Suppressor macrophage treated with lipopolysaccharide for 1 hour (primary cell): ENCODE measurements around the gene PGLYRP3.
A peak's percentile ranks its signal among the peaks of the same experiment; 100 is the strongest.
"Not testable (repeated sequence)": the region's sequence is repeated elsewhere in the genome, so short reads cannot be mapped to it uniquely, and the experiment has no call there.

Experiments used
- DNase-seq, 3 donors: peaks; one replicate each; pipeline ENCODE4 v3.0.0-alpha.2; 2020 to 2022

PGLYRP3 gene

DNA sequence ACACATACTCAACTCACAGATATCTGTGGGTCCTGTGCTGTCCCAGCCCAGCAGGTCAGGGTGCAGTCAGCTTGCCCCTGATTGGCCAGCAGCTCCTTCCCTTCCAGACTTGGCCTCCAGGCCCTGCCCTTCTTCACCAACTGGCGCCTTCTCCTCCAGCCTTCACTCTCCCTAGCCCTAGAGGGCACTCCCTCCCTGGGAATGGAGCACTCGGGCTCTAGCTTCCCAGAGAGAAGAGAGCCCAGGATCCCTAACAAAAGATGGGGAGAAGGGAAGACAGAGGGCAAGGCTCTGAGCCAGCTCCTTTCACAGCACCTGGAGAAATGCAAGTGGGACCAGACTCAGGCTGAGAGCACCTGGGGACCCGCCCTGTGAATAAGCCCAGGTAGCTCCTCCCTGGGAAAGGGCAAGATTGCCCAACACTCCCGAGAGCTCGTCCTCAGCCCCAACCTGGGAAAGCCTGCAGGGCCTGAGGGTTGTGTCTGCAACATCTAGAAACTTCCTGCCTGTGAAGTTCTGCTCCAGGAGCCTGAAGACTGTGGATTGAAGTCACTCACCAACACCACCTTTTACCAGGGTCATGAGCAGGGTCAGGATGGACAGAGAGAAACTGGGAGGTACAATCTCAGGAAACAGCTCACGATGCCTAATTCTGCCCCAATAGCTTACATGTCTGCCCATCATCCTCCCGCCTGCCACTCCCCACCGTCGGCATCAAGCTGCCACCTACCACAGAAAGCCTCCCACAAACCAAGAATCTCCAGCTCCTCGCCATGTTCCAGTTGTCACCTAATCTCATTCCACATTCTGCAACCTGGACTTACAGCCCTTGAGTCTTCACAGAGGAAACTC lies 36.0 kb upstream of the PGLYRP3 start, which contains the start of gene PGLYRP4:
TSS of gene PGLYRP4 (minus strand) at position 331 of the 852 bp plus-strand sequence. CDS start 909 bp downstream, outside the sequence.
- no peak for DNase-seq

DNA sequence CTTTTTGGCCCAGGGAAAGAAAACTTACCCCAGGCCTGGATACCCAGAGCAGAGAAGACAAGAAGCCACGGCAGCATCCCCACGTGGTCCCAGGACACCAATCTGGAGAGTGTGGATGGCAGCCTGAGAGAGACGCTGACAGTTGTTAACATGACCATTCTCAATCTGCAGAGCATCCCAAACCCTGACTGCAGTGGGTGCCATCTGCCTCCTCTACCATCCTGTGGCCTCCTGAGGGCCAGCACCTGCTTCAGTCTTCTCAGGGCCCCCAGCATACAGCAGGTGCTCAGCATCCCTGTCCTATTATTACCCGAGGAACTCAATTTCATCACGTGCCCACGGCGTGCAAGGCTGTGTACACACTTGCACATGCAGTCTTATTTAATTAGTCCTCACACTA lies 35.1 kb upstream of the PGLYRP3 start:
- DNase-seq = no peak

DNA sequence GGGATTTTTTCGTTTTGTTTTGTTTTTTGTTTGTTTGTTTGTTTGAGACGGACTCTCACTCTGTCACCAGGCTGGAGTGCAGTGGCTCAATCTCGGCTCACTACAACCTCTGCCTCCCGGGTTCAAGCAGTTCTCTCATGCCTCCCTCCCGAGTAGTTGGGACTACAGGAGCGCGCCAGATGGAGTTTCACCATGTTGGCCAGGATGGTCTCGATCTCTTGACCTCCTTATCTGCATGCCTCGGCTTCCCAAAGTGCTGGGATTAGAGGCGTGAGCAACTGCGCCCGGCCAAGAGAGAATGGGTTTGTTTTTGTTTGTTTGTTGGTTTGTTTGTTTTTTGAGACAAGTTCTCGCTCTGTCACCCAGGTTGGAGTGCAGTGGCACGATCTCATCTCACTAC lies 34.3 kb upstream of the PGLYRP3 start:
- DNase-seq = not testable (repeated sequence)

DNA sequence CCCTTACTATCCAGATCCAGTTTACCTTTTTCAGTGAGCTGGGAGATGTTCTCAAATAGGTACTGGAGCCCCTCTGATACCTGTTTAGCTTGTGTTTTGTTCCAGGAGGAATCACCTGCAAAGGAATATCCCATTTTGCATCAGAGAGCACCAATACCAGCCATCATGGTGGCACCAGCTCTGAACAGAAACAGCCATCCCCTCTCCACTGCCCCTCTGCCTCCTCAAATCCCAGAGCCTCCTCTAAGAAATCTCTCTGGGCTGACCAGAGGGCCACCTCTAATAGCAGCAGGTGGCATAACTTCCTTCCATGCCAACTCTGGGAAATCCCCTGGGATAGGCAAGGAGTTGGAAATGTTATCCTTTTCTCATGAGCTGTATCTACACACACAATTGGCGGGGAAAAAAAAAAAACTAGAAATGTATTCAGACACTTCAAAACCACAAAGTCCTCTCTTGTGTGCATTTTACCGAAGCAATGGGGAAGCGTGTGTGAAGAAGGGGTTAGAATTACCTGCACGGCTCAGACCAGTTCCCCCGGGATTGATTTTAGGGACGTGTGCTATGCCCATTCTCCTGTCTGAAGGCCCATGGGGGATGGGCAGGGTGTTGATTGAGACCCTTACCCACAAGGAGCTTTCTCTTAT lies 33.4 kb upstream of the PGLYRP3 start:
- DNase-seq = no peak

- DNase-seq = no peak
Measured at GRCh38 chr1:153345187-153346076, 32.7 kb upstream of the PGLYRP3 start.

- DNase-seq = peak; percentile 48 to 58 (median 54)
Measured at GRCh38 chr1:153344718-153345025, 31.9 kb upstream of the PGLYRP3 start.

GRCh38 chr1:153343811-153344717 lies 31.3 kb upstream of the PGLYRP3 start:
- no peak for DNase-seq

GRCh38 chr1:153343040-153343681 lies 30.4 kb upstream of the PGLYRP3 start:
- DNase-seq = peak in 1 of 3 donors; percentile 16

DNA sequence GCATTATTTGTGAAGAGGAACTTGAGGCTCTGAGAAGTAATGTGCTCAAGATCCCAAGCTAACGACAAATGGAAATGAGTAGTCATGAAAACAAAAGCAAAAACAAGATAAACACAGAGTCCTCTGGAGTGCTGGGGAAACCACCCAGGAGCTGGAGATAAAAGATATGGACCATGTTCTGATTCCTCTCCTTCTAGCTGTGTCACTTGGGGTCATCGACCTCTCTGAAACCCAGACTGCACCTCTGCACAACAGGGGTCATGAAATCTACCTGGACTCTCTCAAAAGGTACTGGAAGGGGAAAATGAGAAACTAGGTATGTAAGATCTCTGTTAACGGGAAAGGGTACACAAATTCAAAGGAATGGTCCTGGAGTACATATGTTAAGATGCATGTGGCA lies 29.4 kb upstream of the PGLYRP3 start:
- peak in 1 of 3 donors; percentile 17 for DNase-seq

DNA sequence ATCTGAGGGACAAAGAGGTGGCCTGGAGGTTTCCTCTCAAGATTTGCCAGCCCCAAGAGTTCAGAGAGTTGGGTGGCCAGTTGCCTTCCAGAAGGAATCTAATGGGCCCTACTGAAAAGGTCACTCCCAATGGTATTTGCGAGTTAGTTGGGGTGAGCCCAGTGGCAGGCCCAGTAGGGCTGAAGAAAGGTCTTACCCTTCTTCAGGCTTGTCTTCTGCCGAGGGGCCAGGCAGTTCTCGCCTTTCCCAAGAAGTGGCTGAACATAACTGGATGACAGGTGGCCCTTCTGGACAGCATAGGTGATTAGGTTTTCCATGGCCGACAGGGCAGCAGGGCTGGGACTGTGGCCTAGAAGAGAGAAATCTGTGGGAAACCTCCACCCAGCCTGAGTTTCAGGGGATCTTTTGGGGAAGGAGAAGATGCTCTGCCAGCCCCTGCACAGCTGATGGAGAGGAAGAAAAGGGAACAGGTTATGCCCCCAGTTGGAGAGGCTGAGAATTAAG lies 28.7 kb upstream of the PGLYRP3 start:
- DNase-seq = no peak

- no peak for DNase-seq
Measured at GRCh38 chr1:153340356-153340755, 27.6 kb upstream of the PGLYRP3 start.

DNA sequence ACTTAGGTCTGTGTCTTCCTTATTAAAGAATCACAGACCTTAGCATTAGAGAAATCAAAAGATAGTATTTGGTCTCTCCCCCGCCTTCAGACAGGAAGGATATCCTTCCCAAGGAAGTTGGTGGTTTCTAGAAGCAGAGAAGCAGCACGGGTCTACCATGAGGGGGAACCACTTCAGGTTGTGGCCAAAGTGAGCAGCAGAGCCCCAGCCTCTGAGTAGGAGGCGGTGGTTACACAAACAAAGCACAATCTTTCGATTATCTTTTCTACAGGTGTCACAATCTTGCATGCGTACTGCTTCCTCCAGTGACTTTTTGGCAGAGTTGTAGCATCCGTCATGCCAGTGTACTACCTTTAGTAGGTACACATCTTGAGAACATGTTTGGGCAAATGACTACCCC lies 27.1 kb upstream of the PGLYRP3 start:
- DNase-seq = peak in 1 of 3 donors; percentile 18

- peak in 1 of 3 donors; percentile 15 for DNase-seq
Measured at GRCh38 chr1:153337980-153338853, 25.5 kb upstream of the PGLYRP3 start.

DNA sequence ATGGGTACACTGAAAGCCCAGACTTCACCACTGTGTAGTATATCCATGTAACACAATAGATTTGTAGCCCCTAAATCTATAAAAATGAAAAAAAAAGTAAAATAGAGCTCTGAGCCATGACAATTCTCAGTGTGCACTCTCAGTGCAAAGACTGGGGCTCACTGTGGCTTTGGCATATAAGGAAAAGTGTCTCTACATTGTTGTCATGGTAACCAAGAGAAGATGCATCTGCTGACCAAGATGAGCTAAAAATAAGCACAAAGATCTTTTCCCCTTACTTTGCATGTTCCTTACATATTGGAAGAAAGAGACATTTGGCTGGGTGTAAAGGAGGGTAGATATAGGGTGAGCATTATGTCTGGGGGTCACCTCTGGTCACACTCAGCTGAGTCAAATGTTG lies 23.9 kb upstream of the PGLYRP3 start:
- peak in 1 of 3 donors; percentile 13 for DNase-seq

GRCh38 chr1:153333902-153334301 lies 21.1 kb upstream of the PGLYRP3 start:
- DNase-seq = no peak

DNA sequence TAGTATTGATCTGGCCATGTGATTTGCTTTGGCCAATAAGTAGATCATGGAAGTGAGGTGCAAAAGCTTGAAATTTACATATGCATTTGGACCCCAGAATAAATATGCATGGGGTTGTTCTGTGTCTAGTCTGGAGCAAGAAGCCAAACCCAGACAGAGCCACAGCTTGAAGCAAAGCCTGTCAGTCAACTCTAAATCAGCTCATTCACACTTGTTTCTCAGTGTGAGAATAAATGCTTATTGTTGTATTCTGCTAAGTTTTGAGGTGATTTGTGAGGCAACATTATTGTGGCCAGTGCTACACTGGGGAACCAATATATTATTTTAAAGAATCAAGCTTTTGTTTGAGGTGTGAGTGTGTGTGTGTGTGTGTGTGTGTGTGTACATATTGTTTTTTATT lies 12.2 kb upstream of the PGLYRP3 start:
- DNase-seq = no peak

- no peak for DNase-seq
Measured at GRCh38 chr1:153322568-153322967, 9.8 kb upstream of the PGLYRP3 start.

DNA sequence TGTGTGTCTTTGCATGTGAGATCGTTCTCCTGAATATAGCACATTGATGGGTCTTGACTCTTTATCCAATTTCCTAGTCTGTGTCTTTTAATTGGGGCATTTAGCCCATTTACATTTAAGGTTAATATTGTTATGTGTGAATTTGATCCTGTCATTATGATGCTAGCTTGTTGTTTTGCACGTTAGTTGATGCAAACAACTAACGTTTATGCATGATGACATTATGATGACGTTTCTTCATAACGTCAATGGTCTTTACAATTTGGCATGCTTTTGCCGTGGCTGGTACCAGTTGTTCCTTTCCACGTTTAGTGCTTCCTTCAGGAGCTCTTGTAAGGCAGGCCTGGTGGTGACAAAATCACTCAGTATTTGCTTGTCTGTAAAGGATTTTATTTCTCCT lies 5.4 kb upstream of the PGLYRP3 start:
- DNase-seq = not testable (repeated sequence)

DNA sequence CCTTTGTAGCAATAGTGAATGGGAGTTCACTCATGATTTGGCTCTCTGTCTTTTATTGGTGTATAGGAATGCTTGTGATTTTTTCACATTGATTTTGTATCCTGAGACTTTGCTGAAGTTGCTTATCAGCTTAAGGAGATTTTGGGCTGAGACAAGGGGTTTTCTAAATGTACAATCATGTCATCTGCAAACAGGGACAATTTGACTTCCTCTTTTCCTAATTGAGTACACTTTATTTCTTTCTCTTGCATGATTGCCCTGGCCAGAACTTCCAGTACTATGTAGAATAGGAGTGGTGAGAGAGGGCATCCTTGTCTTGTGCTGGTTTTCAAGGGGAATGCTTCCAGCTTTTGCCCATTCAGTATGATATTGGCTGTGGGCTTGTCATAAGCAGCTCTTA lies 3.3 kb upstream of the PGLYRP3 start:
- not testable (repeated sequence) for DNase-seq

- not testable (repeated sequence) for DNase-seq
Measured at GRCh38 chr1:153314388-153314787, 1.6 kb upstream of the PGLYRP3 start.
